ENCODE data around the gene PTPRO. TPM values are rescaled to one million over a fixed set of nuclear protein-coding genes. Genes with fewer than 3 reads are reported as not detected.

Gene PTPRO
- total RNA-seq, 1 donor from 2014 or later, result 0.74 TPM

DNA sequence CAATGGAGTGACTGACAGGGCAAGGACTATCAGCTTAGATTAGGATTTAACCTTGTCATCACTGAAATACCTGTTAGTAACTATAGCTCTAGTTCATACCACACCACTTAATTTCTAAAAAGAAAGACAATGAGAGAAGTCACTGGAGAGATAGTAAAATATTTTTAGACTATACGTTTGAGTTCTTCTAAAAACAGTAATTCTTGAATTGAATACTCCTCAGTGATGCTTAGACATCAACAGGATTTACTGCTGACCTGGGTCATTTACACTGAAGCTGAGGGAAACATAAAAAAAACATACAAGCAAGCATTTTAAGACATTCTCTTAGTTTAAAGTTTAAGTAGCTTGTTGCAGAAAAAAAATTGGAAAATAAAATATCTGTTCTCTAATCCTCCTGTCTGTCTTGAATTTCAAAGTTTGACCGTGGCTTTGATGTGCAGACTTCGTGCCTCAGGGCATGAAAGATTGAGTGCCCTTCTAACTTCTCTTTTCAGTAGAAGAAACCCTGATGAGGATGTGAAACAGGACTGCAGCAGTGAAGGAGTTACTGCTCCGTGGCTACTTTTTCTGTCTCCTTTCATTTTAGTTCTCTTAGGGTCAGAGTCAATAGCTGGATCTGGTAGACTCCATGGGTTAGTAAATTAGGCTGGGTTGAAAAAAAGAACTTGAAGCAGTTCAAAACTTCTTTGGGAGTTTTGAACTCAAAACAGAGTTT, 172.2 kb downstream of the PTPRO start:
- no peak for DNase-seq (ENCODE audit: low spot score)
- H3K9me3 Mint-ChIP-seq (ENCODE audit: unreplicated experiment), result no peaks in the 10 kb centered on the region
- no peaks in the 10 kb centered on the region for H3K4me1 Mint-ChIP-seq (ENCODE audit: unreplicated experiment)
- H3K36me3 Mint-ChIP-seq (ENCODE audit: low read depth, unreplicated experiment), result no peaks in the 10 kb centered on the region
- no peak overlapping the region for H3K4me3 Mint-ChIP-seq (ENCODE audit: unreplicated experiment)
- TF ChIP-seq, protein P1, sequence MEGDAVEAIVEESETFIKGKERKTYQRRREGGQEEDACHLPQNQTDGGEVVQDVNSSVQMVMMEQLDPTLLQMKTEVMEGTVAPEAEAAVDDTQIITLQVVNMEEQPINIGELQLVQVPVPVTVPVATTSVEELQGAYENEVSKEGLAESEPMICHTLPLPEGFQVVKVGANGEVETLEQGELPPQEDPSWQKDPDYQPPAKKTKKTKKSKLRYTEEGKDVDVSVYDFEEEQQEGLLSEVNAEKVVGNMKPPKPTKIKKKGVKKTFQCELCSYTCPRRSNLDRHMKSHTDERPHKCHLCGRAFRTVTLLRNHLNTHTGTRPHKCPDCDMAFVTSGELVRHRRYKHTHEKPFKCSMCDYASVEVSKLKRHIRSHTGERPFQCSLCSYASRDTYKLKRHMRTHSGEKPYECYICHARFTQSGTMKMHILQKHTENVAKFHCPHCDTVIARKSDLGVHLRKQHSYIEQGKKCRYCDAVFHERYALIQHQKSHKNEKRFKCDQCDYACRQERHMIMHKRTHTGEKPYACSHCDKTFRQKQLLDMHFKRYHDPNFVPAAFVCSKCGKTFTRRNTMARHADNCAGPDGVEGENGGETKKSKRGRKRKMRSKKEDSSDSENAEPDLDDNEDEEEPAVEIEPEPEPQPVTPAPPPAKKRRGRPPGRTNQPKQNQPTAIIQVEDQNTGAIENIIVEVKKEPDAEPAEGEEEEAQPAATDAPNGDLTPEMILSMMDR (IDR thresholded peaks at IDR 0.05; ENCODE audit: unreplicated experiment), result no peak
- no peak overlapping the region for H3K27ac Mint-ChIP-seq (ENCODE audit: unreplicated experiment)
- H3K27me3 Mint-ChIP-seq (ENCODE audit: unreplicated experiment), result no peaks in the 10 kb centered on the region

DNA sequence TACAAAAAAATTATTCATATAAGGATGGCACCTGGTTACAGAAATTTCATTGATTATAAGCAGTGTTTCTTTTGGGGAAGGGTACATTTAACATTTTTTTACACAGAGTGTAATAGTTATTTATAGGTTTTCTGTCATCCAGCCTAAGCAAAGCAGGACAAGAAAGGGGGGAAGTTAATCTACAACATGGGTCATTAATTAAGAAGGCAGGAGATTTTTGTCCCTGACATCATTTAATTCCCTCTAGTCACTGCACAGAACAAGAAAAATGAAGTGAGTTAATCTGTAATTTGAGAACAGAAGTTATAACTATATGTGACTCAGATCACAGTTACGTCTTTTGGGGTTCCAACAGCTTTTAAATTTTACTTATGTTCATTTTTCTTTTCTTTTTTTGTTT, 173.4 kb downstream of the PTPRO start:
- TF ChIP-seq, protein P1 (IDR thresholded peaks at IDR 0.05; ENCODE audit: unreplicated experiment), result no peak
- Mint-ChIP-seq H3K4me1 (ENCODE audit: unreplicated experiment) (no peaks in the 10 kb centered on the region), H3K4me3 (ENCODE audit: unreplicated experiment) (no peak overlapping the region), H3K9me3 (ENCODE audit: unreplicated experiment) (no peaks in the 10 kb centered on the region), H3K27ac (ENCODE audit: unreplicated experiment) (no peak overlapping the region), H3K27me3 (ENCODE audit: unreplicated experiment) (no peaks in the 10 kb centered on the region), H3K36me3 (ENCODE audit: low read depth, unreplicated experiment) (no peaks in the 10 kb centered on the region)
- no peak for DNase-seq (ENCODE audit: low spot score)

DNA sequence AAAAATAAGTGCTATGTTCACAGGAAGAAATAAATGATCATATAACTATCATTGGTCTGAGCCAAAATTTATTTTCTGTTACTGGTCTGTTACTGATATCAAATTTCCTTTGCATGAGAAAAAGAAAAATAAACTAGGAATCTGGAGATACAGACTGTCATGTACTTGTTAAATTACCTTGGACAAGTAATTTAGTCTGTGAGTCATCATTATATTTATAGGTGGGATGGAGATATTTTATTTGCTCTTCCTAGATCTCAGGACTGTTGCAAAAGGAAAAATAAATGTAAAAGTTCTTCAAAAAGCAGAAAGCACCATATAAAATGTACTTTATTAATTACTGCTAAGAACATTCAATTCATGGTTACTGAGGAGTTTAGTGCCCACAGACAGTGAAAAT, 174.4 kb downstream of the PTPRO start:
- no peaks in the 10 kb centered on the region for H3K9me3 Mint-ChIP-seq (ENCODE audit: unreplicated experiment)
- H3K4me1 Mint-ChIP-seq (ENCODE audit: unreplicated experiment), result no peaks in the 10 kb centered on the region
- TF ChIP-seq, protein P1 (IDR thresholded peaks at IDR 0.05; ENCODE audit: unreplicated experiment), result no peak
- H3K27me3 Mint-ChIP-seq (ENCODE audit: unreplicated experiment), result no peaks in the 10 kb centered on the region
- H3K4me3 Mint-ChIP-seq (ENCODE audit: unreplicated experiment), result no peak overlapping the region
- no peaks in the 10 kb centered on the region for H3K36me3 Mint-ChIP-seq (ENCODE audit: low read depth, unreplicated experiment)
- DNase-seq (ENCODE audit: low spot score), result no peak
- no peak overlapping the region for H3K27ac Mint-ChIP-seq (ENCODE audit: unreplicated experiment)

DNA sequence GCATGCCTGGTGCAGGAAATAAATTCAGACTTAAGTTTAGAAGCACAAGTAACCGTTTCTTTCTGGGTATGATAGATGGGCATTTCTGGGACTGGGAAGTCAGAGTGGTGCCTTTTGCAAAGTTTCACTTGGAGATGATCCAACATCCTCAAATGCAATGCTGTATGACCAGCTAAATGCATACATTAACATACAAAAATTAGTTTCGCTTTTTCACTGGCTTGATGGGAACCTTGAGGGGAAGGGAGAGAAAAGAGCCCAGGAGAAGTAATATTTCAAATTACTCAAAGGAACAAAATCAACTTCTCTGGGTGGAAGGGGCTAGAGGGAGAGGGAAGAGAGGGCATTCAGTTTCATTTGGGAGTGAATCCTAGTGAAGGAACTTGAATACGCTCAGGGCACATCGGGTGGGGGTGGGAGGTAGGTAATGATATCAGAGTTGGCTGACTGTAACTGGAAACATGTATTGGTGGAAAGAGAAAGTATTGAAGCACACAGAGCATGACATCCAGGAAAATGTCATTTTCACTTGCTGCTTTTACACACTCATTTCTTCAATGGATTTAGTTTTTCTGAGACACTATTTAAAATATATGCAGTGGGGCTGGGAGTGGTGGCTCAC, 175.5 kb downstream of the PTPRO start:
- Mint-ChIP-seq H3K36me3 (ENCODE audit: low read depth, unreplicated experiment) (no peaks in the 10 kb centered on the region), H3K9me3 (ENCODE audit: unreplicated experiment) (no peaks in the 10 kb centered on the region), H3K4me1 (ENCODE audit: unreplicated experiment) (no peaks in the 10 kb centered on the region), H3K27ac (ENCODE audit: unreplicated experiment) (no peak overlapping the region), H3K27me3 (ENCODE audit: unreplicated experiment) (no peaks in the 10 kb centered on the region), H3K4me3 (ENCODE audit: unreplicated experiment) (no peak overlapping the region)
- TF ChIP-seq, protein P1 (IDR thresholded peaks at IDR 0.05; ENCODE audit: unreplicated experiment), result no peak
- no peak for DNase-seq (ENCODE audit: low spot score)

DNA sequence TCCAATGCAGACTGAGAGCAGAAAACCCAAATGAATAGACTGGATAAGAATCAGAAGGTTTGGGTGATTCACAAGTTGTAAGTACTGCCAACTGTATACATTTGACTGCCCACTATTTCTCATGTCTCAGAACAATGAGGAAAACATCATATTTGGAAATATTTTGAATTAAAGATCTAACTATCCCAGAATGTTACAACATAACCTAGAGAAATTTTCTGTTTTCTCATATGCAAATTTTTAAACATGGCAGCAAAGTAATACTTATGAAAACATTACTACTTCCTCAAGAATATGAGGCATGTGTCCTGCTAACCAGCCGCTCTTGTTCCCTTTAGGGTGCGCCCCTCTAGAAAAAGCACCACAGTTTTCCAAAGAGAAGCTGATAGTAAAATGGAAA, 179.9 kb downstream of the PTPRO start:
- no peaks in the 10 kb centered on the region for H3K27me3 Mint-ChIP-seq (ENCODE audit: unreplicated experiment)
- H3K27ac Mint-ChIP-seq (ENCODE audit: unreplicated experiment), result no peak overlapping the region
- H3K4me1 Mint-ChIP-seq (ENCODE audit: unreplicated experiment), result no peaks in the 10 kb centered on the region
- DNase-seq (ENCODE audit: low spot score), result no peak
- H3K36me3 Mint-ChIP-seq (ENCODE audit: low read depth, unreplicated experiment), result no peaks in the 10 kb centered on the region
- TF ChIP-seq, protein P1 (IDR thresholded peaks at IDR 0.05; ENCODE audit: unreplicated experiment), result no peak
- H3K4me3 Mint-ChIP-seq (ENCODE audit: unreplicated experiment), result no peak overlapping the region
- no peaks in the 10 kb centered on the region for H3K9me3 Mint-ChIP-seq (ENCODE audit: unreplicated experiment)

Data from endothelial cell (in vitro differentiated cells).